Measurements from ENCODE around the gene C1QL4.
A peak's percentile ranks its signal among the peaks of the same experiment; 100 is the strongest.
"Not testable (repeated sequence)": the region's sequence is repeated elsewhere in the genome, so short reads cannot be mapped to it uniquely, and the experiment has no call there.

The C1QL4 gene

GRCh38 chr12:49336645-49337584 lies at the start of gene C1QL4:
Gene C1QL4 (minus strand): TSS chr12:49337188. CDS start chr12:49336477, 711 bp downstream.
- DNase-seq = peak; percentile 90

- not testable (repeated sequence) for DNase-seq
These were observed 43.2 kb upstream of the C1QL4 start for GRCh38 chr12:49380184-49380583.

- DNase-seq = no peak
These were observed 40.4 kb upstream of the C1QL4 start for GRCh38 chr12:49377386-49377785.

GRCh38 chr12:49375406-49375805 lies 38.4 kb upstream of the C1QL4 start:
- DNase-seq = no peak

GRCh38 chr12:49370539-49370938 lies 33.6 kb upstream of the C1QL4 start:
- no peak for DNase-seq

GRCh38 chr12:49369411-49370145 lies 32.6 kb upstream of the C1QL4 start:
- DNase-seq = peak; percentile 16

- no peak for DNase-seq
These were observed 31.2 kb upstream of the C1QL4 start for GRCh38 chr12:49368240-49368600.

- DNase-seq = no peak
These were observed 30.6 kb upstream of the C1QL4 start, which contains the start of gene SPATS2 for GRCh38 chr12:49367381-49368239. Gene SPATS2 (plus strand): TSS chr12:49367462. CDS start chr12:49461013, 93,551 bp downstream.

- DNase-seq = peak; percentile 87
These were observed 29.8 kb upstream of the C1QL4 start for GRCh38 chr12:49366652-49367380.

GRCh38 chr12:49366096-49366651 lies 29.2 kb upstream of the C1QL4 start:
- DNase-seq = no peak

- DNase-seq = no peak
These were observed 28.6 kb upstream of the C1QL4 start for GRCh38 chr12:49365542-49365941.

GRCh38 chr12:49364989-49365388 lies 28.0 kb upstream of the C1QL4 start:
- no peak for DNase-seq

- DNase-seq = no peak
These were observed 25.1 kb upstream of the C1QL4 start for GRCh38 chr12:49362077-49362476.

- DNase-seq = no peak
These were observed 22.7 kb upstream of the C1QL4 start for GRCh38 chr12:49359671-49360070.

GRCh38 chr12:49358483-49359141 lies 21.6 kb upstream of the C1QL4 start:
- peak; percentile 51 for DNase-seq

GRCh38 chr12:49357103-49357678 lies 20.2 kb upstream of the C1QL4 start:
- DNase-seq = no peak

- DNase-seq = no peak
These were observed 18.9 kb upstream of the C1QL4 start for GRCh38 chr12:49355913-49356312.

GRCh38 chr12:49352351-49352750 lies 15.4 kb upstream of the C1QL4 start:
- DNase-seq = no peak

- DNase-seq = no peak
These were observed 12.3 kb upstream of the C1QL4 start for GRCh38 chr12:49349266-49349665.

- DNase-seq = no peak
These were observed 11.8 kb upstream of the C1QL4 start for GRCh38 chr12:49348781-49349180.

Data from activated naive CD4-positive, alpha-beta T cell treated with Interleukin-2 at 50 U/mL for 16 hours (primary cell).